Osteocyte (in vitro differentiated cells): ENCODE results near the gene NLGN1. TPM values are rescaled to one million over a fixed set of nuclear protein-coding genes. Genes with fewer than 3 reads are reported as not detected.
"Not testable (repeated sequence)": the region's sequence is repeated elsewhere in the genome, so short reads cannot be mapped to it uniquely, and the experiment has no call there.

Source experiments
- DNase-seq: peaks from one replicate; pipeline ENCODE4 v3.0.0; 2021; ENCODE audit warnings: mixed read lengths; ENCODE audit not compliant: unreplicated experiment; ENCODE audit errors: extremely low spot score
- H3K27ac Mint-ChIP-seq: one replicate; pipeline ENCODE4 v1.8.0; 2021; ENCODE audit warnings: mild to moderate bottlenecking, mixed read lengths; ENCODE audit not compliant: unreplicated experiment
- H3K27me3 Mint-ChIP-seq: one replicate; pipeline ENCODE4 v1.8.0; 2021; ENCODE audit warnings: mixed read lengths; ENCODE audit not compliant: unreplicated experiment
- H3K36me3 Mint-ChIP-seq: one replicate; pipeline ENCODE4 v1.8.0; 2021; ENCODE audit warnings: mixed read lengths; ENCODE audit not compliant: unreplicated experiment
- H3K4me1 Mint-ChIP-seq: one replicate; pipeline ENCODE4 v1.8.0; 2021; ENCODE audit warnings: mixed read lengths; ENCODE audit not compliant: unreplicated experiment
- H3K4me3 Mint-ChIP-seq: one replicate; pipeline ENCODE4 v1.8.0; 2021; ENCODE audit warnings: mild to moderate bottlenecking, moderate library complexity, mixed read lengths; ENCODE audit not compliant: unreplicated experiment
- H3K9me3 Mint-ChIP-seq: one replicate; pipeline ENCODE4 v1.8.0; 2021; ENCODE audit warnings: mixed read lengths; ENCODE audit not compliant: unreplicated experiment
- total RNA-seq: library from RNA; stranded (reverse); gene quantifications from 2 replicates; pipeline ENCODE4 v1.2.1, GENCODE V29; 2021
- TF ChIP-seq, protein P1 (sequence below): fragments of 200-600 bp; sonication (generic); IDR thresholded peaks from 2 replicates; pipeline ENCODE4 v1.5.0; 2021; ENCODE audit warnings: antibody characterized with exemption, mild to moderate bottlenecking, moderate library complexity

NLGN1 gene
- total RNA-seq, 1 donor from 2014 or later = 3.9 TPM

DNA sequence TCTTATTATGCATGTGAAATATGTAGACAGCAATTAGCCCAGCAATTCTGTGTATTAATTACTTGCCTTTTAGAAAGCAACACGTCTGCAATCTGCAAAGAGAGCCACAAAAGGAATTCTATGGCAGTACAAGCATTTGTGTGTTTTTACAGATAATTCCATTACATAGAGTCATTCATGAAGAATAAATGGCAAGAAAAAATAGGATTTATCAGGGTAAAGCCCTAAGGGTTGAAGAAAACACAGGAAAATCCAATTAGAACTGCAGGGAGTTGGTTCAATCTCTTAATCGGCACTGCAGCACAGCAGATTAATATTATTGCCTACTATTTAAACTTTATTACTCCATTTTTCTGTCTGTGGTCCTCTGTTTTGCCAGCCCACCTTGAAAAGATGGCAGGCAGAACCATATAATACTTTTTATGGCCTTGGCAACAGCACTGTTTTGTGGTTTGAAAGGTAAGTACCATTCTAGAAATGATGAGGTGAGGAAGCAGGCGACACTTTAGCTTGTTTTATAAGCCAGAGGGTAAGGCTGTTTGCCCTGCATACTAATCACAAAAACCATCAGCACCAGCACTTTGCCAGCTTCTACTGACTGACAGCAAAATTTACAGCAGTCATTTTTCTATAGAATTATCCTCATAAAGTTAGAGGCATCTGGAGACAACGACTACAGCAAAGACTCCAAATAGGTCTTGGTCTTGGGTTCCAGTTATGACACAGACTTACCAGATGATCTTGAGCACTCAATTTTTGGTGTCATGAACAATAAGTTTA is 823.4 kb downstream of the NLGN1 start:
- Mint-ChIP-seq H3K4me1 (peaks cover 18% of the 10 kb centered on the region), H3K9me3 (no peaks in the 10 kb centered on the region), H3K4me3 (no peak overlapping the region), H3K27ac (no peak overlapping the region), H3K36me3 (no peaks in the 10 kb centered on the region), H3K27me3 (no peaks in the 10 kb centered on the region)
- DNase-seq = no peak
- TF ChIP-seq, protein P1, sequence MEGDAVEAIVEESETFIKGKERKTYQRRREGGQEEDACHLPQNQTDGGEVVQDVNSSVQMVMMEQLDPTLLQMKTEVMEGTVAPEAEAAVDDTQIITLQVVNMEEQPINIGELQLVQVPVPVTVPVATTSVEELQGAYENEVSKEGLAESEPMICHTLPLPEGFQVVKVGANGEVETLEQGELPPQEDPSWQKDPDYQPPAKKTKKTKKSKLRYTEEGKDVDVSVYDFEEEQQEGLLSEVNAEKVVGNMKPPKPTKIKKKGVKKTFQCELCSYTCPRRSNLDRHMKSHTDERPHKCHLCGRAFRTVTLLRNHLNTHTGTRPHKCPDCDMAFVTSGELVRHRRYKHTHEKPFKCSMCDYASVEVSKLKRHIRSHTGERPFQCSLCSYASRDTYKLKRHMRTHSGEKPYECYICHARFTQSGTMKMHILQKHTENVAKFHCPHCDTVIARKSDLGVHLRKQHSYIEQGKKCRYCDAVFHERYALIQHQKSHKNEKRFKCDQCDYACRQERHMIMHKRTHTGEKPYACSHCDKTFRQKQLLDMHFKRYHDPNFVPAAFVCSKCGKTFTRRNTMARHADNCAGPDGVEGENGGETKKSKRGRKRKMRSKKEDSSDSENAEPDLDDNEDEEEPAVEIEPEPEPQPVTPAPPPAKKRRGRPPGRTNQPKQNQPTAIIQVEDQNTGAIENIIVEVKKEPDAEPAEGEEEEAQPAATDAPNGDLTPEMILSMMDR = no peak

DNA sequence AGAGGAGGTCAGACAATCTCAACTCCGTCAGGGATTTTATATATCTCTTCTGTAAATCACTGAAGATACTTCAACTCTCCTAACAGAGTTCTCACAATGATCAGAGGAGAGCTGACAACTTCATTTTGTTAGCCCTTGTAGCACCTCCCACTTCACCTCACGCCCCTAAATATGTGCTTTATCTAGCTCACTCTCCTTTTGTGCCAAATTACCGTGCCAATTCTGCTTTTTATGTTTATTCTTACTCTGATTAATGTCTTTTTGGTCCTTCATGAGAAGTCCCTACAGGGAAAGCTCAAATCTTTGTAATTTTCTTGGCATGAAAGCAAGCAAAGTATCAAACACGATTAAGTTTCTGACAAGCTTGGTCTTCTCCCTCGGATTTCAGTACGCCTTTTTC is 825.5 kb downstream of the NLGN1 start:
- TF ChIP-seq, protein P1 = no peak
- H3K27ac Mint-ChIP-seq = no peak overlapping the region
- H3K4me3 Mint-ChIP-seq = no peak overlapping the region
- no peaks in the 10 kb centered on the region for H3K36me3 Mint-ChIP-seq
- H3K9me3 Mint-ChIP-seq = no peaks in the 10 kb centered on the region
- DNase-seq = no peak
- H3K27me3 Mint-ChIP-seq = no peaks in the 10 kb centered on the region
- H3K4me1 Mint-ChIP-seq = peaks cover 11% of the 10 kb centered on the region

DNA sequence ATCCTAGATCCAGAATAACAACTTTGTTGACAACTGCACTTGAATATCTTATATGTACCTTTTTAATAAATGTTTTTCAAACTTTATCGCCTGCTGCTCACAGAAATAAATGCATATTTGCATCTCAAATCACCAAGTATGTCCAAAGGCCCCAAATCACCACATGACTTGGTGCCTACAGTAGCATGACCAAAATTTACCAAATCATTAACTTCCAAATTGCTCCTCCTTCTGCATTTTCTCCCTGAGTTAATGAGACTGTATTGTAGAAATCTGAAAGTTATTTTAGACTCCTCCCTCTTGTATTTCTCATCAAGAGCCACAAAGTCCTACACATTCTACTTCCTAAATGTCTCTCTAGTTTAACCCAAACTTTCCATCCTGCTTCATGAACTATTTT is 826.1 kb downstream of the NLGN1 start:
- peaks cover 5% of the 10 kb centered on the region for H3K4me1 Mint-ChIP-seq
- H3K27ac Mint-ChIP-seq = no peak overlapping the region
- no peaks in the 10 kb centered on the region for H3K9me3 Mint-ChIP-seq
- no peaks in the 10 kb centered on the region for H3K27me3 Mint-ChIP-seq
- no peak for DNase-seq
- TF ChIP-seq, protein P1 = no peak
- no peaks in the 10 kb centered on the region for H3K36me3 Mint-ChIP-seq
- no peak overlapping the region for H3K4me3 Mint-ChIP-seq

DNA sequence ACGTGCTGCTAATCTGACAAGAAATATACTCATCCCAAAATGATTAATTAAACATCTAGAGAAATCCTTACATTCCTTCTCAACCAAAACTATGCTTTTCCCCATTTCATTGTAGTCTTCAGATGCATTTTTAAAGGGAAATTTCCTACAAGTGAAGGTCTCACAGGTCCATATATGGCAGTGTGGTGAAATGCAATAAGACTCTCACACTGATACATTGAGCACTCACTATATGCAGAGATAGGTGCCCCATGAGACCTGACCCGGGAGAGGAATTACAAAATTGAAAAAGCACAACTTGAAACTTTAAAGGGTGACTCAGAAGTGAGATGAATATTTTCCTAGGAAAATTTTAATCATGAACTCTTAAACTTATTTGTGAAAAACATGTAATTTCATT is 832.4 kb downstream of the NLGN1 start:
- Mint-ChIP-seq H3K27ac (no peak overlapping the region), H3K4me3 (no peak overlapping the region), H3K36me3 (no peaks in the 10 kb centered on the region), H3K4me1 (peaks cover 6% of the 10 kb centered on the region), H3K9me3 (no peaks in the 10 kb centered on the region), H3K27me3 (no peaks in the 10 kb centered on the region)
- no peak for DNase-seq
- TF ChIP-seq, protein P1 = no peak

DNA sequence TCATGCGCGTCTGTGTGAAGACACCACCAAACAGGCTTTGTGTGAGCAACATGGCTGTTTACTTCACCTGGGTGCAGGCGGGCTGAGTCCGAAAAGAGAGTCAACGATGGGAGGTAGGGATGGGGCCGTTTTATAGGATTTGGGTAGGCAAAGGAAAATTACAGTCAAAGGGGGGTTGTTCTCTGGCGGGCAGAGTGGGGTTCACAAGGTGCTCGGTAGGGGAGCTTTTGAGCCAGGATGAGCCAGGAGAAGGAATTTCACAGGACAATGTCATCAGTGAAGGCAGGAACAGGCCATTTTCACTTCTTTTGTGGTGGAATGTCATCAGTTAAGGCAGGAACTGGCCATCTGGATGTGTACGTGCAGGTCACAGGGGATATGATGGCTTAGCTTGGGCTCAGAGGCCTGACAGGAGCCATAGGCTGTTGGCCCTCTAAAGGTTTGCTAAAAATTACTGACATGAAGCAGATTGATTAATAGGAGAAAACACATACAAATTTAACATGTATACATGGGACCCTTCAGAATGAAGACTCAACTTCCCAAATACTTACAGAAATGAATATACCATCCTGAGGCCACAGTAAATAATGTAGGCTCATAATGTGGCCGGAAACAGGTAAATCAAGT is 834.6 kb downstream of the NLGN1 start:
- not testable (repeated sequence) for H3K4me1 Mint-ChIP-seq, H3K9me3 Mint-ChIP-seq, H3K27me3 Mint-ChIP-seq, DNase-seq, H3K36me3 Mint-ChIP-seq, H3K27ac Mint-ChIP-seq, H3K4me3 Mint-ChIP-seq
